Panc1 (cell line): ENCODE results near the gene PDK2.

Source experiments
- CTCF ChIP-seq: fragments of 450-650 bp; IDR thresholded peaks from 2 replicates; pipeline ENCODE4 v1.5.1; 2017; ENCODE audit warnings: mild to moderate bottlenecking
- POLR2AphosphoS5 ChIP-seq: IDR thresholded peaks from 2 replicates; pipeline ENCODE4 v1.6.1; 2012; ENCODE audit warnings: mild to moderate bottlenecking, low read depth, low read length, moderate library complexity
- TF ChIP-seq, protein P1 (sequence below), 2 experiments: IDR thresholded peaks; 2 replicates each; pipeline ENCODE4 v1.6.1; 2011 to 2012; ENCODE audit warnings: low read depth in 2 of 2, control low read depth in 1 of 2, low read length in 1 of 2, mild to moderate bottlenecking in 1 of 2, moderate library complexity in 1 of 2; ENCODE audit not compliant: insufficient read depth in 1 of 2

- TF ChIP-seq CTCF = no peak
- no peak for TF ChIP-seq POLR2AphosphoS5
- TF ChIP-seq, protein P1, sequence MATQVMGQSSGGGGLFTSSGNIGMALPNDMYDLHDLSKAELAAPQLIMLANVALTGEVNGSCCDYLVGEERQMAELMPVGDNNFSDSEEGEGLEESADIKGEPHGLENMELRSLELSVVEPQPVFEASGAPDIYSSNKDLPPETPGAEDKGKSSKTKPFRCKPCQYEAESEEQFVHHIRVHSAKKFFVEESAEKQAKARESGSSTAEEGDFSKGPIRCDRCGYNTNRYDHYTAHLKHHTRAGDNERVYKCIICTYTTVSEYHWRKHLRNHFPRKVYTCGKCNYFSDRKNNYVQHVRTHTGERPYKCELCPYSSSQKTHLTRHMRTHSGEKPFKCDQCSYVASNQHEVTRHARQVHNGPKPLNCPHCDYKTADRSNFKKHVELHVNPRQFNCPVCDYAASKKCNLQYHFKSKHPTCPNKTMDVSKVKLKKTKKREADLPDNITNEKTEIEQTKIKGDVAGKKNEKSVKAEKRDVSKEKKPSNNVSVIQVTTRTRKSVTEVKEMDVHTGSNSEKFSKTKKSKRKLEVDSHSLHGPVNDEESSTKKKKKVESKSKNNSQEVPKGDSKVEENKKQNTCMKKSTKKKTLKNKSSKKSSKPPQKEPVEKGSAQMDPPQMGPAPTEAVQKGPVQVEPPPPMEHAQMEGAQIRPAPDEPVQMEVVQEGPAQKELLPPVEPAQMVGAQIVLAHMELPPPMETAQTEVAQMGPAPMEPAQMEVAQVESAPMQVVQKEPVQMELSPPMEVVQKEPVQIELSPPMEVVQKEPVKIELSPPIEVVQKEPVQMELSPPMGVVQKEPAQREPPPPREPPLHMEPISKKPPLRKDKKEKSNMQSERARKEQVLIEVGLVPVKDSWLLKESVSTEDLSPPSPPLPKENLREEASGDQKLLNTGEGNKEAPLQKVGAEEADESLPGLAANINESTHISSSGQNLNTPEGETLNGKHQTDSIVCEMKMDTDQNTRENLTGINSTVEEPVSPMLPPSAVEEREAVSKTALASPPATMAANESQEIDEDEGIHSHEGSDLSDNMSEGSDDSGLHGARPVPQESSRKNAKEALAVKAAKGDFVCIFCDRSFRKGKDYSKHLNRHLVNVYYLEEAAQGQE (IDR thresholded peaks at IDR 0.05; ENCODE audit: insufficient read depth in 1 of 2, low read depth in 2 of 2, low read length in 1 of 2) = no peak
These were observed 49.2 kb downstream of the PDK2 start for GRCh38 chr17:50144355-50144754.
